GM19372 (cell line): ENCODE measurements around the gene ST6GALNAC4.
"Not testable (repeated sequence)": the region's sequence is repeated elsewhere in the genome, so short reads cannot be mapped to it uniquely, and the experiment has no call there.

Experiments
- ATAC-seq: cut with Tn5 transposase; IDR thresholded peaks from one replicate; pipeline ENCODE4 v1.9.1; 2021; ENCODE audit warnings: mild to moderate bottlenecking, low read depth, moderate library complexity; ENCODE audit not compliant: unreplicated experiment

Gene ST6GALNAC4

GRCh38 chr9:127874301-127875221 lies 42.3 kb downstream of the ST6GALNAC4 start:
- no peak for ATAC-seq

GRCh38 chr9:127873886-127874285 lies 43.0 kb downstream of the ST6GALNAC4 start:
- ATAC-seq, result no peak

- no peak for ATAC-seq
These were observed 43.6 kb downstream of the ST6GALNAC4 start for GRCh38 chr9:127873223-127873691.

- no peak for ATAC-seq
These were observed 44.2 kb downstream of the ST6GALNAC4 start for GRCh38 chr9:127872369-127873222.

- ATAC-seq, result no peak
These were observed 45.3 kb downstream of the ST6GALNAC4 start for GRCh38 chr9:127871531-127871930.

GRCh38 chr9:127870887-127871286 lies 46.0 kb downstream of the ST6GALNAC4 start:
- ATAC-seq, result no peak

GRCh38 chr9:127870153-127870491 lies 46.7 kb downstream of the ST6GALNAC4 start:
- ATAC-seq, result not testable (repeated sequence)

- no peak for ATAC-seq
These were observed 47.3 kb downstream of the ST6GALNAC4 start for GRCh38 chr9:127869310-127870152.

- ATAC-seq, result no peak
These were observed 48.5 kb downstream of the ST6GALNAC4 start for GRCh38 chr9:127868278-127868902.

- ATAC-seq, result no peak
These were observed 49.2 kb downstream of the ST6GALNAC4 start for GRCh38 chr9:127867356-127868277.

GRCh38 chr9:127866535-127866934 lies 50.3 kb downstream of the ST6GALNAC4 start:
- ATAC-seq, result no peak

- ATAC-seq, result no peak
These were observed 51.0 kb downstream of the ST6GALNAC4 start for GRCh38 chr9:127865645-127866464.

GRCh38 chr9:127863191-127863621 lies 53.6 kb downstream of the ST6GALNAC4 start:
- ATAC-seq, result no peak

- no peak for ATAC-seq
These were observed 54.5 kb downstream of the ST6GALNAC4 start for GRCh38 chr9:127862075-127863011.

GRCh38 chr9:127860779-127861178 lies 56.1 kb downstream of the ST6GALNAC4 start:
- ATAC-seq, result no peak

GRCh38 chr9:127860260-127860659 lies 56.6 kb downstream of the ST6GALNAC4 start:
- no peak for ATAC-seq

GRCh38 chr9:127858041-127858512 lies 58.8 kb downstream of the ST6GALNAC4 start:
- no peak for ATAC-seq
